Adipose tissue (tissue), 3 donors: ENCODE results near the gene STYK1. TPM values are rescaled to one million over a fixed set of nuclear protein-coding genes. Genes with fewer than 3 reads are reported as not detected.
"Not testable (repeated sequence)": the region's sequence is repeated elsewhere in the genome, so short reads cannot be mapped to it uniquely, and the experiment has no call there.

ENCODE experiments used
- H3K27ac ChIP-seq: one replicate; pipeline ENCODE4 v1.5.1; 2013; ENCODE audit warnings: low read depth, low read length
- WGBS, 3 donors: extraction: QIAGEN DNeasy Blood & Tissue Kit; methylation state at CpG; one replicate each; pipeline ENCODE4 v1.1.7; 2013; 5-methylcytosine and 5-hydroxymethylcytosine counted together
- polyA plus RNA-seq, 3 donors: library from polyadenylated mRNA; stranded (reverse); fragments of 200-250 nt; gene quantifications; one replicate each; pipeline ENCODE4 v1.2.3, GENCODE V29; 2013
- donor health status: healthy with polysubstance abuse.
- donor health status: Bipolar disorder and iron deficiency.
- donor health status: healthy.

STYK1 gene
- polyA plus RNA-seq, 3 donors, result 0.05 to 0.86 TPM; not detected in 1

GRCh38 chr12:10700581-10700980 lies 26.7 kb upstream of the STYK1 start:
- 65 to 87% (median 86%) methylated on average over 3 of the region's 3 CpGs for WGBS, 3 donors
- no peak overlapping the region for H3K27ac ChIP-seq

- no peak overlapping the region for H3K27ac ChIP-seq
- 85 to 90% (median 90%) methylated on average over 1 of the region's 1 CpG for WGBS, 3 donors
Observed at GRCh38 chr12:10697862-10698261, 24.0 kb upstream of the STYK1 start.

- H3K27ac ChIP-seq, result no peak overlapping the region
- 85 to 96% (median 94%) methylated on average over 2 of the region's 2 CpGs for WGBS, 3 donors
Observed at GRCh38 chr12:10697156-10697555, 23.3 kb upstream of the STYK1 start.

- WGBS, 3 donors, result 94 to 99% (median 95%) methylated on average over 2 of the region's 2 CpGs
- H3K27ac ChIP-seq, result no peak overlapping the region
Observed at GRCh38 chr12:10690906-10691305, 17.1 kb upstream of the STYK1 start.

- H3K27ac ChIP-seq, result no peak overlapping the region
Observed at GRCh38 chr12:10689146-10689545, 15.3 kb upstream of the STYK1 start.

GRCh38 chr12:10688042-10688441 lies 14.2 kb upstream of the STYK1 start:
- WGBS, 3 donors, result 91 to 97% (median 94%) methylated on average over 1 of the region's 1 CpG

More at GRCh38 chr12:10689146-10689545, 15.3 kb upstream of the STYK1 start:
- 88 to 96% (median 94%) methylated on average over 2 of the region's 2 CpGs for WGBS, 3 donors

GRCh38 chr12:10672231-10672868 lies 1.5 kb downstream of the STYK1 start:
- WGBS, 3 donors, result 70 to 81% (median 75%) methylated on average over 15 of the region's 15 CpGs
- no peak overlapping the region for H3K27ac ChIP-seq

More at GRCh38 chr12:10688042-10688441, 14.2 kb upstream of the STYK1 start:
- no peak overlapping the region for H3K27ac ChIP-seq

GRCh38 chr12:10669533-10669932 lies 4.3 kb downstream of the STYK1 start:
- 83 to 97% (median 95%) methylated on average over 1 of the region's 1 CpG for WGBS, 3 donors
- no peak overlapping the region for H3K27ac ChIP-seq

GRCh38 chr12:10668526-10668925 lies 5.3 kb downstream of the STYK1 start:
- 47 to 73% (median 55%) methylated on average over 5 of the region's 5 CpGs for WGBS, 3 donors
- no peak overlapping the region for H3K27ac ChIP-seq

GRCh38 chr12:10667581-10667980 lies 6.3 kb downstream of the STYK1 start:
- 33 to 52% (median 45%) methylated on average over 1 of the region's 1 CpG for WGBS, 3 donors
- H3K27ac ChIP-seq, result no peak overlapping the region

GRCh38 chr12:10664499-10664898 lies 9.4 kb downstream of the STYK1 start:
- 63 to 83% (median 71%) methylated on average over 2 of the region's 2 CpGs for WGBS, 3 donors
- H3K27ac ChIP-seq, result no peak overlapping the region

GRCh38 chr12:10663869-10664268 lies 10.0 kb downstream of the STYK1 start:
- no peak overlapping the region for H3K27ac ChIP-seq
- WGBS, 3 donors, result 80 to 90% (median 82%) methylated on average over 3 of the region's 3 CpGs

- H3K27ac ChIP-seq, result no peak overlapping the region
- 45 to 79% (median 69%) methylated on average over 3 of the region's 3 CpGs for WGBS, 3 donors
Observed at GRCh38 chr12:10661338-10661737, 12.5 kb downstream of the STYK1 start.

- H3K27ac ChIP-seq, result no peak overlapping the region
Observed at GRCh38 chr12:10654003-10654402, 19.8 kb downstream of the STYK1 start.

GRCh38 chr12:10652192-10652591 lies 21.7 kb downstream of the STYK1 start:
- H3K27ac ChIP-seq, result no peak overlapping the region
- 57 to 61% (median 60%) methylated on average over 3 of the region's 3 CpGs for WGBS, 3 donors

- H3K27ac ChIP-seq, result not testable (repeated sequence)
Observed at GRCh38 chr12:10646576-10646975, 27.3 kb downstream of the STYK1 start.

- H3K27ac ChIP-seq, result no peak overlapping the region
- WGBS, 3 donors, result 40 to 70% (median 45%) methylated on average over 4 of the region's 4 CpGs
Observed at GRCh38 chr12:10645910-10646309, 27.9 kb downstream of the STYK1 start.

- no peak overlapping the region for H3K27ac ChIP-seq
- WGBS, 3 donors, result 59 to 72% (median 72%) methylated on average over 6 of the region's 6 CpGs
Observed at GRCh38 chr12:10641735-10642500, 31.9 kb downstream of the STYK1 start.

GRCh38 chr12:10638728-10639127 lies 35.1 kb downstream of the STYK1 start:
- H3K27ac ChIP-seq, result no peak overlapping the region
- 86 to 96% (median 92%) methylated on average over 1 of the region's 1 CpG for WGBS, 3 donors

GRCh38 chr12:10636611-10637010 lies 37.2 kb downstream of the STYK1 start:
- H3K27ac ChIP-seq, result no peak overlapping the region
- WGBS, 3 donors, result 55 to 67% (median 66%) methylated on average over 6 of the region's 6 CpGs
